Middle frontal gyrus (tissue), 1 donor: ENCODE data around the gene TRPM3.

Experiments
- DNase-seq: peaks from one replicate; pipeline ENCODE4 v3.0.0-alpha.2; 2015; ENCODE audit warnings: low spot score; ENCODE audit errors: extremely low spot score

TRPM3 gene

GRCh38 chr9:70829591-70830265 is 291.7 kb downstream of the TRPM3 start:
- DNase-seq = no peak

GRCh38 chr9:70826562-70826961 is 294.9 kb downstream of the TRPM3 start:
- DNase-seq = no peak

- DNase-seq = no peak
Observed at GRCh38 chr9:70823284-70823683, 298.1 kb downstream of the TRPM3 start.

GRCh38 chr9:70817311-70817710 is 304.1 kb downstream of the TRPM3 start:
- DNase-seq = no peak

- DNase-seq = no peak
Observed at GRCh38 chr9:70816891-70817290, 304.5 kb downstream of the TRPM3 start.

- DNase-seq = no peak
Observed at GRCh38 chr9:70816316-70816715, 305.1 kb downstream of the TRPM3 start.

GRCh38 chr9:70814597-70814996 is 306.8 kb downstream of the TRPM3 start:
- no peak for DNase-seq

GRCh38 chr9:70813141-70813540 is 308.3 kb downstream of the TRPM3 start:
- no peak for DNase-seq

GRCh38 chr9:70811638-70812037 is 309.8 kb downstream of the TRPM3 start:
- no peak for DNase-seq

- DNase-seq = no peak
Observed at GRCh38 chr9:70806875-70807274, 314.5 kb downstream of the TRPM3 start.

GRCh38 chr9:70805949-70806348 is 315.5 kb downstream of the TRPM3 start:
- no peak for DNase-seq

GRCh38 chr9:70802758-70803436 is 318.5 kb downstream of the TRPM3 start:
- no peak for DNase-seq

GRCh38 chr9:70802206-70802605 is 319.2 kb downstream of the TRPM3 start:
- no peak for DNase-seq

GRCh38 chr9:70801181-70801829 is 320.1 kb downstream of the TRPM3 start:
- no peak for DNase-seq

- DNase-seq = no peak
Observed at GRCh38 chr9:70798018-70798417, 323.4 kb downstream of the TRPM3 start.

- no peak for DNase-seq
Observed at GRCh38 chr9:70795841-70796240, 325.6 kb downstream of the TRPM3 start.

GRCh38 chr9:70792796-70793195 is 328.6 kb downstream of the TRPM3 start:
- no peak for DNase-seq

- DNase-seq = no peak
Observed at GRCh38 chr9:70791936-70792335, 329.5 kb downstream of the TRPM3 start.

GRCh38 chr9:70789086-70789485 is 332.3 kb downstream of the TRPM3 start:
- DNase-seq = no peak

- no peak for DNase-seq
Observed at GRCh38 chr9:70784456-70784855, 337.0 kb downstream of the TRPM3 start.

GRCh38 chr9:70778568-70778967 is 342.9 kb downstream of the TRPM3 start:
- no peak for DNase-seq

- DNase-seq = no peak
Observed at GRCh38 chr9:70773579-70773978, 347.8 kb downstream of the TRPM3 start.

GRCh38 chr9:70772601-70773000 is 348.8 kb downstream of the TRPM3 start:
- DNase-seq = no peak
